H1 (cell line): ENCODE data around the gene PDZD2. TPM values are rescaled to one million over a fixed set of nuclear protein-coding genes. Genes with fewer than 3 reads are reported as not detected.
A peak's percentile ranks its signal among the peaks of the same experiment; 100 is the strongest.

Experiments used
- CTCF ChIA-PET: fragments of 300-600 bp; sonication (Branson Sonifier 250); formaldehyde crosslinking; loops from one replicate; lab custom pipeline; 2021; ENCODE audit not compliant: partially characterized antibody; lab: Charles Lee
- POLR2A ChIA-PET: fragments of 300-600 bp; sonication (Branson Sonifier 250); formaldehyde crosslinking; loops from one replicate; lab custom pipeline; 2021; ENCODE audit warnings: inconsistent platforms; ENCODE audit not compliant: partially characterized antibody; lab: Charles Lee
- DNase-seq, 2 experiments: peaks; one replicate each; pipeline versions ENCODE4 v3.0.0 to v3.0.0-alpha.2; 2010 to 2022; ENCODE audit warnings: low spot score in 2 of 2, low read depth in 1 of 2, mixed read lengths in 1 of 2
- FAIRE-seq: peaks from 2 replicates; lab custom pipeline; 2011; peaks lifted over from hg19 to GRCh38; lab: Jason Lieb, UNC
- H2AFZ ChIP-seq: 2 replicates; pipeline ENCODE4 v1.8.1; 2012; ENCODE audit warnings: low read length, inconsistent platforms
- H2AK5ac ChIP-seq: 2 replicates; pipeline ENCODE4 v1.6.1; 2013; ENCODE audit warnings: low read depth, low read length
- H2BK120ac ChIP-seq: replicated peaks from 2 replicates; pipeline ENCODE3; 2013; ENCODE audit warnings: low read depth, low read length, inconsistent platforms
- H2BK12ac ChIP-seq: 2 replicates; pipeline ENCODE4 v1.6.1; 2013; ENCODE audit warnings: low read depth, low read length
- H2BK15ac ChIP-seq: 2 replicates; pipeline ENCODE4 v1.6.1; 2013; ENCODE audit warnings: low read length
- H2BK20ac ChIP-seq: 2 replicates; pipeline ENCODE4 v1.6.1; 2013; ENCODE audit warnings: low read length
- H2BK5ac ChIP-seq: 2 replicates; pipeline ENCODE4 v1.6.1; 2013; ENCODE audit warnings: low read depth, low read length
- H3K14ac ChIP-seq: 2 replicates; pipeline ENCODE4 v1.6.1; 2013; ENCODE audit warnings: inconsistent platforms; ENCODE audit not compliant: insufficient read length
- H3K18ac ChIP-seq: 2 replicates; pipeline ENCODE4 v1.6.1; 2013; ENCODE audit warnings: low read length; ENCODE audit errors: extremely low read depth
- H3K23ac ChIP-seq: 2 replicates; pipeline ENCODE4 v1.6.1; 2013; ENCODE audit warnings: inconsistent platforms; ENCODE audit not compliant: insufficient read length
- H3K23me2 ChIP-seq: 2 replicates; pipeline ENCODE4 v1.6.1; 2013; ENCODE audit warnings: low read depth, low read length
- H3K27ac ChIP-seq: 2 replicates; pipeline ENCODE4 v1.6.1; 2011; ENCODE audit warnings: low read depth, low read length, inconsistent platforms
- H3K27me3 ChIP-seq, 4 experiments: replicated peaks in 1 of 4; 1 replicate in 1 of 4; 2 replicates in 3 of 4; pipeline versions ENCODE4 v1.6.1 to v1.8.1; 2011 to 2013; ENCODE audit warnings: low read length in 3 of 4, mild to moderate bottlenecking in 3 of 4, inconsistent platforms in 2 of 4, mixed read lengths in 2 of 4, moderate library complexity in 1 of 4; ENCODE audit not compliant: control insufficient read depth in 3 of 4, insufficient read depth in 3 of 4; ENCODE audit errors: extremely low read depth in 1 of 4
- H3K36me3 ChIP-seq, 4 experiments: 2 replicates each; pipeline versions ENCODE4 v1.6.1 to v1.8.1; 2011 to 2013; ENCODE audit warnings: mild to moderate bottlenecking in 4 of 4, low read length in 3 of 4, moderate library complexity in 2 of 4, control low read depth in 1 of 4, inconsistent platforms in 1 of 4; ENCODE audit not compliant: insufficient read depth in 4 of 4, control insufficient read depth in 2 of 4
- H3K4ac ChIP-seq: replicated peaks from 2 replicates; pipeline ENCODE3; 2013; ENCODE audit warnings: low read length, low read depth, mixed read lengths, inconsistent platforms; ENCODE audit not compliant: insufficient read length
- H3K4me1 ChIP-seq, 4 experiments: replicated peaks in 1 of 4; 1 replicate in 1 of 4; 2 replicates in 3 of 4; pipeline versions ENCODE4 v1.6.1 to v1.8.1; 2011 to 2013; ENCODE audit warnings: low read length in 3 of 4, inconsistent platforms in 2 of 4, mixed read lengths in 1 of 4; ENCODE audit not compliant: insufficient read depth in 4 of 4, control insufficient read depth in 3 of 4
- H3K4me2 ChIP-seq, 2 experiments: 2 replicates each; pipeline versions ENCODE4 v1.6.1 to v1.8.1; 2011 to 2013; ENCODE audit warnings: low read depth in 2 of 2, low read length in 2 of 2, control low read depth in 1 of 2, inconsistent platforms in 1 of 2, mild to moderate bottlenecking in 1 of 2; ENCODE audit not compliant: insufficient read depth in 1 of 2
- H3K4me3 ChIP-seq, 4 experiments: fragments of 200-600, 300-600 bp in 1 of 4; sonication (generic), shearing (Covaris generic), sonication (Bioruptor Twin) in 1 of 4; 2 replicates each; pipeline versions ENCODE4 v1.5.1 to v1.8.1; 2011 to 2016; ENCODE audit warnings: low read length in 4 of 4, low read depth in 3 of 4, control low read depth in 2 of 4, inconsistent platforms in 2 of 4, mild to moderate bottlenecking in 2 of 4, mixed read lengths in 1 of 4, moderate library complexity in 1 of 4; ENCODE audit not compliant: insufficient read depth in 2 of 4; ENCODE audit errors: extremely low read depth in 1 of 4
- H3K56ac ChIP-seq: replicated peaks from 2 replicates; pipeline ENCODE3; 2013; ENCODE audit warnings: low read depth, mild to moderate bottlenecking, mixed read lengths, low read length, inconsistent platforms; ENCODE audit not compliant: insufficient read length
- H3K79me1 ChIP-seq: 2 replicates; pipeline ENCODE4 v1.6.1; 2013; ENCODE audit warnings: low read depth, low read length, control low read depth
- H3K79me2 ChIP-seq, 2 experiments: 2 replicates each; pipeline versions ENCODE4 v1.6.1 to v1.8.1; 2012 to 2013; ENCODE audit warnings: low read length in 2 of 2, mild to moderate bottlenecking in 2 of 2, inconsistent platforms in 1 of 2; ENCODE audit not compliant: insufficient read depth in 2 of 2, control insufficient read depth in 1 of 2
- H3K9ac ChIP-seq, 4 experiments: replicated peaks in 1 of 4; 1 replicate in 1 of 4; 2 replicates in 3 of 4; pipeline versions ENCODE4 v1.6.1 to v1.8.1; 2011 to 2013; ENCODE audit warnings: low read depth in 3 of 4, low read length in 3 of 4, control low read depth in 2 of 4, mild to moderate bottlenecking in 2 of 4, moderate library complexity in 2 of 4, inconsistent platforms in 1 of 4; ENCODE audit errors: extremely low read depth in 1 of 4
- H3K9me3 ChIP-seq, 2 experiments: 2 replicates each; pipeline versions ENCODE4 v1.6.1 to v1.8.1; 2012 to 2013; ENCODE audit warnings: mild to moderate bottlenecking in 2 of 2, moderate library complexity in 2 of 2, control low read depth in 1 of 2, inconsistent platforms in 1 of 2, low read depth in 1 of 2, low read length in 1 of 2, mixed read lengths in 1 of 2; ENCODE audit not compliant: insufficient read depth in 2 of 2
- H4K20me1 ChIP-seq, 2 experiments: replicated peaks in 1 of 2; 2 replicates each; pipeline versions ENCODE3 to v1.8.1; 2011 to 2013; ENCODE audit warnings: inconsistent platforms in 2 of 2, low read length in 2 of 2, mild to moderate bottlenecking in 1 of 2; ENCODE audit not compliant: insufficient read depth in 2 of 2, control insufficient read depth in 1 of 2
- H4K5ac ChIP-seq: 2 replicates; pipeline ENCODE4 v1.6.1; 2013; ENCODE audit warnings: low read length, low read depth, mixed read lengths, inconsistent platforms; ENCODE audit not compliant: insufficient read length
- H4K8ac ChIP-seq: 2 replicates; pipeline ENCODE4 v1.8.0; 2013; ENCODE audit warnings: mild to moderate bottlenecking, moderate library complexity, low read length, inconsistent platforms; ENCODE audit not compliant: insufficient read depth; ENCODE audit errors: extremely low read depth
- H4K91ac ChIP-seq: replicated peaks from 2 replicates; pipeline ENCODE3; 2013; ENCODE audit warnings: low read length, mixed read lengths, inconsistent platforms; ENCODE audit not compliant: insufficient read length
- KDM4A ChIP-seq: IDR thresholded peaks from one replicate; pipeline ENCODE4 v1.7.1; 2012; ENCODE audit warnings: low read depth, mild to moderate bottlenecking, moderate library complexity, low read length, inconsistent platforms; ENCODE audit not compliant: severe bottlenecking
- MAFK ChIP-seq: IDR thresholded peaks from 2 replicates; pipeline ENCODE4 v1.6.1; 2012; ENCODE audit warnings: low read depth, mild to moderate bottlenecking, improper control_type of control experiment, low read length
- SP4 ChIP-seq: IDR thresholded peaks from 2 replicates; pipeline ENCODE4 v1.6.1; 2012; ENCODE audit warnings: low read length, inconsistent platforms
- WGBS, 2 experiments: shearing (Covaris generic) in 1 of 2; methylation state at CpG; one replicate each; pipeline versions ENCODE4 v1.1.6 to v1.1.7; 2013 to 2015; ENCODE audit warnings: low lambda C conversion rate in 2 of 2, mixed read lengths in 2 of 2, inconsistent platforms in 1 of 2, low coverage in 1 of 2, missing lambda C conversion rate in 1 of 2; ENCODE audit not compliant: insufficient replicate concordance in 2 of 2, insufficient coverage in 1 of 2, insufficient read length in 1 of 2; ENCODE audit errors: extremely low coverage in 1 of 2, missing lambda C conversion rate in 1 of 2; 5-methylcytosine and 5-hydroxymethylcytosine counted together
- polyA plus RNA-seq, 7 experiments: library from polyadenylated mRNA; depleted of rRNA in 3 of 7; stranded (reverse) in 5 of 7; unstranded in 2 of 7; fragments of >200 nt in 5 of 7; fragments of 200-250 nt in 2 of 7; gene quantifications; 1 replicate in 5 of 7; 2 replicates in 1 of 7; 4 replicates in 1 of 7; pipeline versions ENCODE4 v1.2.1 to v1.2.3, GENCODE V29; 2011 to 2013; ENCODE audit warnings: missing spikeins in 2 of 7, mixed read lengths in 2 of 7
- total RNA-seq: library from RNA; stranded (reverse); fragmentation: NEBNext Ultra II Directional; extraction: Animal tissue kit (Norgen Biotek cat#: 25700); gene quantifications from 2 replicates; pipeline ENCODE4 v1.2.1, GENCODE V29; 2021

The PDZD2 gene
- total and polyA plus RNA-seq, 2 of the 8 experiments (the other 6 are each of a cell fraction or from before 2014, with no cell fraction given) = 1.2 to 6.8 TPM

DNA sequence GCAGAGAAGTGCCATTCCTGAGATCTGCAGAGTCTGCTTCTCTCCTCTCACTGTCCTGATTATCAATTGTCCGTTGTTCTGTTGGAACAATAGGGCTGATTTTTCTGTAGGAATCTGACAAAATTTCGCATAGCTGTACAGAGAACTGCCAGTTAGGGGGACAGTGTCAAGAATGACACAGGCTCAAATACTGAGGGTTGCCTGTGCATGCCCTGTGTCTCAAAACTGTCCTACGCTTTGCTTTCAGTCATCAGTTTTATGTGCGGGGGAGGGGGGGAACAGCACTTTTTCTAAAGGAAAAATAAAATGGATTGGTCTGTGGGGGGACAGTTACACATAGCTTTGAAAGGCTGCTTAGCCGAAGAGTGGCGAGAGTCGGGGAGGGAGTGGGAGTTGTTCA is 248.6 kb downstream of the PDZD2 start:
- H3K9ac ChIP-seq = no peak overlapping the region; a peak in 1 of 7 replicates
- TF ChIP-seq MAFK = no peak
- TF ChIP-seq SP4 = no peak
- no peak for TF ChIP-seq KDM4A
- H3K14ac ChIP-seq = no peak overlapping the region
- 0 out of 2 replicates have a peak overlapping the region, but pooled peaks have one; percentile 72 for H2BK15ac ChIP-seq
- no peaks in the 10 kb centered on the region for H3K36me3 ChIP-seq
- H4K5ac ChIP-seq = no peak overlapping the region
- ChIA-PET CTCF (interaction anchor here (1.2 kb wide), 1 partner anchor 32 kb away, joined by 5 read pairs; no protein-coding TSS in a partner anchor), POLR2A (no interaction called here)
- no peak overlapping the region for H2BK120ac ChIP-seq
- H4K91ac ChIP-seq = no peak overlapping the region
- no peak overlapping the region for H2BK5ac ChIP-seq
- no peaks in the 10 kb centered on the region for H3K9me3 ChIP-seq
- no peak overlapping the region for H2AFZ ChIP-seq
- H3K27ac ChIP-seq = no peak overlapping the region
- H3K4me3 ChIP-seq = no peak overlapping the region
- H3K79me2 ChIP-seq = no peaks in the 10 kb centered on the region
- no peak overlapping the region; the same call in 1 of the 2 replicates for H3K18ac ChIP-seq
- H3K23me2 ChIP-seq = no peaks in the 10 kb centered on the region; the same call in 1 of the 2 replicates
- DNase-seq (no peak), FAIRE-seq (no peak)
- peak overlapping the region; percentile 39; the same call in 1 of the 2 replicates for H2BK12ac ChIP-seq
- peaks cover 4 to 14% (median 12%) of the 10 kb centered on the region in 4 experiments; a peak in 6 of 7 replicates for H3K4me1 ChIP-seq
- no peak overlapping the region for H3K23ac ChIP-seq
- no peak overlapping the region for H3K4me2 ChIP-seq
- H2BK20ac ChIP-seq = no peak overlapping the region
- H3K56ac ChIP-seq = no peak overlapping the region
- H3K4ac ChIP-seq = no peak overlapping the region
- WGBS, 2 experiments = 84% methylated on average over 7 of the region's 7 CpGs; no CpG with 5 or more reads in 1 of the 2 experiments
- no peaks in the 10 kb centered on the region for H3K27me3 ChIP-seq
- H2AK5ac ChIP-seq = no peak overlapping the region
- no peak overlapping the region for H4K8ac ChIP-seq
- H4K20me1 ChIP-seq = no peaks in the 10 kb centered on the region
- H3K79me1 ChIP-seq = no peaks in the 10 kb centered on the region
